Natural killer cell (primary cell): ENCODE measurements around the gene NELL2. TPM values are rescaled to one million over a fixed set of nuclear protein-coding genes. Genes with fewer than 3 reads are reported as not detected.
"Not testable (repeated sequence)": the region's sequence is repeated elsewhere in the genome, so short reads cannot be mapped to it uniquely, and the experiment has no call there.

Experiments
- ATAC-seq, 3 donors: fragments of 150-1000 bp in 2 of 3; fragments of 200-7000 bp in 1 of 3; cut with Tn5 transposase; 1 replicate in 1 of 3; 2 replicates in 2 of 3; pipeline ENCODE4 v1.10.0; 2021; ENCODE audit warnings: mild to moderate bottlenecking in 2 of 3, moderate library complexity in 2 of 3
- DNase-seq, 2 donors: peaks; one replicate each; pipeline versions ENCODE4 v3.0.0 to v3.0.0-alpha.2; 2013 to 2021; ENCODE audit warnings: mixed read lengths in 1 of 2
- H3K27ac ChIP-seq: one replicate; pipeline ENCODE4 v1.5.1; 2013; ENCODE audit warnings: mild to moderate bottlenecking, low read length
- H3K27me3 ChIP-seq: one replicate; pipeline ENCODE4 v1.6.1; 2013; ENCODE audit warnings: low read length; ENCODE audit not compliant: control insufficient read depth, insufficient read depth
- H3K36me3 ChIP-seq: one replicate; pipeline ENCODE4 v1.6.1; 2013; ENCODE audit warnings: low read length; ENCODE audit not compliant: control insufficient read depth, insufficient read depth
- H3K4me1 ChIP-seq: one replicate; pipeline ENCODE4 v1.6.1; 2013; ENCODE audit warnings: low read length; ENCODE audit not compliant: control insufficient read depth, insufficient read depth
- H3K4me3 ChIP-seq: one replicate; pipeline ENCODE4 v1.5.1; 2013; ENCODE audit warnings: low read length
- H3K9me3 ChIP-seq: one replicate; pipeline ENCODE4 v1.6.1; 2013; ENCODE audit warnings: low read length; ENCODE audit not compliant: control insufficient read depth, insufficient read depth
- H3K27ac Mint-ChIP-seq, 2 donors: one replicate each; pipeline ENCODE4 v1.8.0; 2022; ENCODE audit warnings: mild to moderate bottlenecking in 2 of 2, mixed read lengths in 2 of 2, moderate library complexity in 1 of 2
- H3K27me3 Mint-ChIP-seq, 2 donors: one replicate each; pipeline ENCODE4 v1.8.0; 2022; ENCODE audit warnings: low read depth in 2 of 2, mixed read lengths in 2 of 2
- H3K36me3 Mint-ChIP-seq: one replicate; pipeline ENCODE4 v1.8.0; 2022; ENCODE audit warnings: mixed read lengths
- H3K4me1 Mint-ChIP-seq, 2 donors: one replicate each; pipeline ENCODE4 v1.8.0; 2022; ENCODE audit warnings: mixed read lengths in 2 of 2
- H3K4me3 Mint-ChIP-seq: one replicate; pipeline ENCODE4 v1.8.0; 2022; ENCODE audit warnings: mild to moderate bottlenecking, moderate library complexity, mixed read lengths
- H3K9me3 Mint-ChIP-seq, 2 donors: one replicate each; pipeline ENCODE4 v1.8.0; 2022; ENCODE audit warnings: mixed read lengths in 2 of 2
- CTCF ChIP-seq: fragments of 200-600 bp; IDR thresholded peaks from one replicate; pipeline ENCODE4 v1.8.0; 2022; ENCODE audit warnings: antibody characterized with exemption
- WGBS: methylation state at CpG from one replicate; pipeline ENCODE4 v1.1.7; 2013; ENCODE audit warnings: missing lambda C conversion rate; ENCODE audit not compliant: insufficient coverage; 5-methylcytosine and 5-hydroxymethylcytosine counted together
- intact Hi-C: fragments of 100-400 bp; cut with micrococcal nuclease; formaldehyde crosslinking; loops from one replicate; pipeline ENCODE4 v1.14.2; 2022
- total RNA-seq, 4 donors: library from RNA; stranded (reverse); fragments of 120-200 nt in 1 of 4; gene quantifications; one replicate each; pipeline versions ENCODE4 v1.2.3 to v1.2.4, GENCODE V29; 2013 to 2022

Gene NELL2
- total RNA-seq, 3 donors from 2014 or later (not counting 1 experiment from before 2014, with no cell fraction given), result 5.8 to 15.3 (median 14.0) TPM

- intact Hi-C loops, result no loop called here
- DNase-seq (peak in 1 of 2 donors; percentile 16), ATAC-seq (no peak)
- TF ChIP-seq CTCF, result no peak
- no peak overlapping the region for H3K4me3 ChIP-seq
- H3K36me3 ChIP-seq, result no peaks in the 10 kb centered on the region
- WGBS, result 80% methylated on average over 1 of the region's 1 CpG
- Mint-ChIP-seq H3K9me3 (peaks cover 2 to 3% of the 10 kb centered on the region in 2 donors), H3K27ac (peak overlapping the region in 1 of 2 donors; percentile 30), H3K36me3 (no peaks in the 10 kb centered on the region), H3K4me3 (no peak overlapping the region), H3K4me1 (peaks cover 19 to 21% of the 10 kb centered on the region in 2 donors), H3K27me3 (no peaks in the 10 kb centered on the region)
- no peaks in the 10 kb centered on the region for H3K9me3 ChIP-seq
- peak overlapping the region; percentile 19 for H3K27ac ChIP-seq
- H3K27me3 ChIP-seq, result no peaks in the 10 kb centered on the region
- peaks cover 8% of the 10 kb centered on the region for H3K4me1 ChIP-seq
Observed at GRCh38 chr12:44829045-44829444, 47.1 kb downstream of the NELL2 start.

- peaks cover 19 to 21% of the 10 kb centered on the region in 2 donors for H3K4me1 Mint-ChIP-seq
- peak overlapping the region; percentile 41 for H3K27ac ChIP-seq
- H3K9me3 ChIP-seq, result no peaks in the 10 kb centered on the region
- ATAC-seq (peak; percentile 66 to 76 (median 69)), DNase-seq (peak in 1 of 2 donors; percentile 82)
- H3K36me3 Mint-ChIP-seq, result no peaks in the 10 kb centered on the region
- peak overlapping the region; percentile 50 to 53 for H3K27ac Mint-ChIP-seq
- H3K4me1 ChIP-seq, result peaks cover 8% of the 10 kb centered on the region
- intact Hi-C loops, result no loop called here
- TF ChIP-seq CTCF, result no peak
- no peaks in the 10 kb centered on the region for H3K27me3 ChIP-seq
- H3K9me3 Mint-ChIP-seq, result peaks cover 2 to 3% of the 10 kb centered on the region in 2 donors
- H3K36me3 ChIP-seq, result no peaks in the 10 kb centered on the region
- no peak overlapping the region for H3K4me3 ChIP-seq
- peak overlapping the region; percentile 61 for H3K4me3 Mint-ChIP-seq
- H3K27me3 Mint-ChIP-seq, result no peaks in the 10 kb centered on the region
- WGBS, result 60% methylated on average over 1 of the region's 3 CpGs
Observed at GRCh38 chr12:44827832-44828438, 48.2 kb downstream of the NELL2 start.

GRCh38 chr12:44821702-44822101 is 54.4 kb downstream of the NELL2 start:
- H3K4me1 Mint-ChIP-seq, H3K4me3 ChIP-seq, H3K27me3 Mint-ChIP-seq, H3K4me1 ChIP-seq, H3K27me3 ChIP-seq, H3K9me3 ChIP-seq, H3K36me3 ChIP-seq, H3K9me3 Mint-ChIP-seq, ATAC-seq, H3K36me3 Mint-ChIP-seq, H3K27ac ChIP-seq, DNase-seq, H3K27ac Mint-ChIP-seq, intact Hi-C loops, H3K4me3 Mint-ChIP-seq: not testable (repeated sequence)
- WGBS, result 88% methylated on average over 5 of the region's 8 CpGs

- Histone ChIP-seq H3K27ac (no peak overlapping the region), H3K4me1 (no peaks in the 10 kb centered on the region), H3K27me3 (no peaks in the 10 kb centered on the region), H3K4me3 (no peak overlapping the region), H3K9me3 (no peaks in the 10 kb centered on the region), H3K36me3 (no peaks in the 10 kb centered on the region)
- WGBS, result 88% methylated on average over 4 of the region's 4 CpGs
- DNase-seq (no peak), ATAC-seq (no peak)
- Mint-ChIP-seq H3K4me3 (no peak overlapping the region), H3K27me3 (no peaks in the 10 kb centered on the region), H3K36me3 (no peaks in the 10 kb centered on the region), H3K4me1 (no peaks in the 10 kb centered on the region), H3K9me3 (no peaks in the 10 kb centered on the region), H3K27ac (no peak overlapping the region)
- intact Hi-C loops, result no loop called here
- TF ChIP-seq CTCF, result no peak
Observed at GRCh38 chr12:44819884-44820283, 56.2 kb downstream of the NELL2 start.
